Thymus (tissue), 11 donors: Measurements from ENCODE around the gene PPP2R2B. TPM values are rescaled to one million over a fixed set of nuclear protein-coding genes. Genes with fewer than 3 reads are reported as not detected.

ENCODE experiments used
- DNase-seq, 9 donors: peaks; one replicate each; pipeline ENCODE4 v3.0.0-alpha.2; 2013; ENCODE audit warnings: low spot score in 9 of 9, low read depth in 6 of 9, missing footprints in 1 of 9
- H3K27ac ChIP-seq, 2 donors: one replicate each; pipeline ENCODE4 v1.5.1; 2013; ENCODE audit warnings: control low read depth in 1 of 2, low read depth in 1 of 2, low read length in 1 of 2, mild to moderate bottlenecking in 1 of 2, moderate library complexity in 1 of 2
- H3K27me3 ChIP-seq, 2 donors: one replicate each; pipeline ENCODE4 v1.5.1; 2013; ENCODE audit warnings: low read length in 1 of 2; ENCODE audit not compliant: control insufficient read depth in 2 of 2, insufficient read depth in 1 of 2
- H3K36me3 ChIP-seq, 2 donors: one replicate each; pipeline ENCODE4 v1.5.1; 2013; ENCODE audit warnings: low read length in 1 of 2, mild to moderate bottlenecking in 1 of 2, moderate library complexity in 1 of 2; ENCODE audit not compliant: control insufficient read depth in 2 of 2, insufficient read depth in 2 of 2
- H3K4me1 ChIP-seq, 2 donors: one replicate each; pipeline ENCODE4 v1.5.1; 2013; ENCODE audit warnings: low read length in 2 of 2; ENCODE audit not compliant: control insufficient read depth in 2 of 2, insufficient read depth in 2 of 2
- H3K4me3 ChIP-seq, 2 donors: one replicate each; pipeline ENCODE4 v1.5.1; 2013; ENCODE audit warnings: low read length in 2 of 2, control low read depth in 1 of 2, mild to moderate bottlenecking in 1 of 2
- H3K9me3 ChIP-seq, 2 donors: one replicate each; pipeline ENCODE4 v1.5.1; 2013; ENCODE audit warnings: low read length in 1 of 2, mild to moderate bottlenecking in 1 of 2; ENCODE audit not compliant: control insufficient read depth in 2 of 2, insufficient read depth in 1 of 2
- WGBS: extraction: QIAGEN DNeasy Blood & Tissue Kit; methylation state at CpG from one replicate; pipeline ENCODE4 v1.1.7; 2013; 5-methylcytosine and 5-hydroxymethylcytosine counted together
- polyA plus RNA-seq: library from polyadenylated mRNA; stranded (reverse); fragments of 200-250 nt; gene quantifications from one replicate; pipeline ENCODE4 v1.2.3, GENCODE V29; 2013
- total RNA-seq: library from RNA; stranded (reverse); fragments of 120-200 nt; gene quantifications from one replicate; pipeline ENCODE4 v1.2.4, GENCODE V29; 2013
- donor health status: healthy.

Gene PPP2R2B
- total and polyA plus RNA-seq, 2 donors: 1.9 to 3.2 TPM

GRCh38 chr5:146549615-146550014 is 328.9 kb downstream of the PPP2R2B start:
- H3K9me3 ChIP-seq: no peaks in the 10 kb centered on the region
- H3K4me3 ChIP-seq: no peak overlapping the region
- H3K36me3 ChIP-seq: no peaks in the 10 kb centered on the region
- H3K4me1 ChIP-seq: no peaks in the 10 kb centered on the region
- no peaks in the 10 kb centered on the region for H3K27me3 ChIP-seq
- H3K27ac ChIP-seq: no peak overlapping the region
- no peak for DNase-seq

GRCh38 chr5:146548781-146549449 is 329.6 kb downstream of the PPP2R2B start:
- DNase-seq: no peak
- WGBS: 62% methylated on average over 2 of the region's 2 CpGs
- Histone ChIP-seq H3K27me3 (no peaks in the 10 kb centered on the region), H3K9me3 (no peaks in the 10 kb centered on the region), H3K36me3 (no peaks in the 10 kb centered on the region), H3K4me3 (no peak overlapping the region), H3K4me1 (no peaks in the 10 kb centered on the region), H3K27ac (no peak overlapping the region)

GRCh38 chr5:146544232-146544631 is 334.3 kb downstream of the PPP2R2B start:
- H3K27ac ChIP-seq: no peak overlapping the region
- no peaks in the 10 kb centered on the region for H3K9me3 ChIP-seq
- H3K36me3 ChIP-seq: no peaks in the 10 kb centered on the region
- no peak overlapping the region for H3K4me3 ChIP-seq
- H3K4me1 ChIP-seq: no peaks in the 10 kb centered on the region
- no peak for DNase-seq
- H3K27me3 ChIP-seq: no peaks in the 10 kb centered on the region

- peak in 8 of 9 donors; percentile 6 to 58 (median 22) for DNase-seq
Observed at GRCh38 chr5:146541958-146542849, 336.4 kb downstream of the PPP2R2B start.

GRCh38 chr5:146540414-146540813 is 338.1 kb downstream of the PPP2R2B start:
- no peaks in the 10 kb centered on the region for H3K4me1 ChIP-seq
- no peak for DNase-seq
- no peak overlapping the region for H3K27ac ChIP-seq
- no peaks in the 10 kb centered on the region for H3K9me3 ChIP-seq
- WGBS: 95% methylated on average over 2 of the region's 2 CpGs
- peaks cover 0 to 2% of the 10 kb centered on the region in 2 donors for H3K27me3 ChIP-seq
- H3K36me3 ChIP-seq: no peaks in the 10 kb centered on the region
- H3K4me3 ChIP-seq: no peak overlapping the region

More at GRCh38 chr5:146541958-146542849, 336.4 kb downstream of the PPP2R2B start:
- Histone ChIP-seq H3K4me1 (no peaks in the 10 kb centered on the region), H3K36me3 (no peaks in the 10 kb centered on the region), H3K4me3 (no peak overlapping the region), H3K27ac (no peak overlapping the region), H3K9me3 (no peaks in the 10 kb centered on the region), H3K27me3 (peaks cover 0 to 2% of the 10 kb centered on the region in 2 donors)
- 40% methylated on average over 16 of the region's 16 CpGs for WGBS

GRCh38 chr5:146539973-146540372 is 338.6 kb downstream of the PPP2R2B start:
- 98% methylated on average over 4 of the region's 4 CpGs for WGBS
- no peak overlapping the region for H3K27ac ChIP-seq
- no peaks in the 10 kb centered on the region for H3K9me3 ChIP-seq
- H3K36me3 ChIP-seq: no peaks in the 10 kb centered on the region
- no peak for DNase-seq
- H3K27me3 ChIP-seq: peaks cover 0 to 2% of the 10 kb centered on the region in 2 donors
- H3K4me1 ChIP-seq: no peaks in the 10 kb centered on the region
- no peak overlapping the region for H3K4me3 ChIP-seq

GRCh38 chr5:146538432-146538831 is 340.1 kb downstream of the PPP2R2B start:
- Histone ChIP-seq H3K4me1 (no peaks in the 10 kb centered on the region), H3K27me3 (peaks cover 0 to 2% of the 10 kb centered on the region in 2 donors), H3K36me3 (no peaks in the 10 kb centered on the region), H3K9me3 (no peaks in the 10 kb centered on the region), H3K27ac (no peak overlapping the region), H3K4me3 (no peak overlapping the region)
- DNase-seq: no peak
- WGBS: 96% methylated on average over 3 of the region's 3 CpGs

- no peaks in the 10 kb centered on the region for H3K9me3 ChIP-seq
- no peaks in the 10 kb centered on the region for H3K4me1 ChIP-seq
- no peaks in the 10 kb centered on the region for H3K36me3 ChIP-seq
- H3K4me3 ChIP-seq: no peak overlapping the region
- 0% methylated on average over 1 of the region's 1 CpG for WGBS
- no peak overlapping the region for H3K27ac ChIP-seq
- peaks cover 0 to 2% of the 10 kb centered on the region in 2 donors for H3K27me3 ChIP-seq
- DNase-seq: no peak
Observed at GRCh38 chr5:146533882-146534281, 344.7 kb downstream of the PPP2R2B start.

- Histone ChIP-seq H3K27me3 (peaks cover 0 to 2% of the 10 kb centered on the region in 2 donors), H3K4me1 (no peaks in the 10 kb centered on the region), H3K9me3 (no peaks in the 10 kb centered on the region), H3K27ac (no peak overlapping the region), H3K36me3 (no peaks in the 10 kb centered on the region), H3K4me3 (no peak overlapping the region)
- DNase-seq: peak; percentile 36 to 81 (median 57)
- WGBS: 53% methylated on average over 7 of the region's 7 CpGs
Observed at GRCh38 chr5:146533260-146533857, 345.2 kb downstream of the PPP2R2B start.
